HG02759 (cell line): ENCODE results near the gene ANO2.

Experiments
- ATAC-seq: cut with Tn5 transposase; IDR thresholded peaks from one replicate; pipeline ENCODE4 v1.9.1; 2021; ENCODE audit warnings: mild to moderate bottlenecking, moderate library complexity; ENCODE audit not compliant: unreplicated experiment

Gene ANO2

GRCh38 chr12:5736016-5736415 is 209.0 kb downstream of the ANO2 start:
- ATAC-seq: no peak

- ATAC-seq: no peak
Measured at GRCh38 chr12:5733916-5734315, 211.1 kb downstream of the ANO2 start.

- no peak for ATAC-seq
Measured at GRCh38 chr12:5733136-5733755, 211.8 kb downstream of the ANO2 start.

GRCh38 chr12:5730962-5731361 is 214.1 kb downstream of the ANO2 start:
- no peak for ATAC-seq

- no peak for ATAC-seq
Measured at GRCh38 chr12:5723711-5724252, 221.3 kb downstream of the ANO2 start.

- no peak for ATAC-seq
Measured at GRCh38 chr12:5723071-5723470, 222.0 kb downstream of the ANO2 start.

GRCh38 chr12:5720381-5721005 is 224.6 kb downstream of the ANO2 start:
- ATAC-seq: no peak

- no peak for ATAC-seq
Measured at GRCh38 chr12:5718680-5719079, 226.4 kb downstream of the ANO2 start.

GRCh38 chr12:5718073-5718472 is 227.0 kb downstream of the ANO2 start:
- no peak for ATAC-seq

- no peak for ATAC-seq
Measured at GRCh38 chr12:5716976-5717375, 228.1 kb downstream of the ANO2 start.

- no peak for ATAC-seq
Measured at GRCh38 chr12:5716201-5716600, 228.9 kb downstream of the ANO2 start.

GRCh38 chr12:5715021-5715420 is 230.0 kb downstream of the ANO2 start:
- ATAC-seq: no peak

GRCh38 chr12:5713599-5714081 is 231.4 kb downstream of the ANO2 start:
- no peak for ATAC-seq

GRCh38 chr12:5710260-5710878 is 234.7 kb downstream of the ANO2 start:
- no peak for ATAC-seq

- ATAC-seq: no peak
Measured at GRCh38 chr12:5708371-5708770, 236.7 kb downstream of the ANO2 start.

- ATAC-seq: no peak
Measured at GRCh38 chr12:5706247-5706646, 238.8 kb downstream of the ANO2 start.

- ATAC-seq: no peak
Measured at GRCh38 chr12:5705791-5706190, 239.3 kb downstream of the ANO2 start.

GRCh38 chr12:5694759-5695409 is 250.2 kb downstream of the ANO2 start:
- no peak for ATAC-seq

GRCh38 chr12:5692850-5693249 is 252.2 kb downstream of the ANO2 start:
- ATAC-seq: no peak

- ATAC-seq: no peak
Measured at GRCh38 chr12:5691943-5692342, 253.1 kb downstream of the ANO2 start.

GRCh38 chr12:5690240-5690639 is 254.8 kb downstream of the ANO2 start:
- ATAC-seq: no peak

- ATAC-seq: no peak
Measured at GRCh38 chr12:5689773-5690172, 255.3 kb downstream of the ANO2 start.
